Astrocyte (in vitro differentiated cells and primary cell): ENCODE data around the gene STIM1. TPM values are rescaled to one million over a fixed set of nuclear protein-coding genes. Genes with fewer than 3 reads are reported as not detected.

Experiments used
- DNase-seq: peaks from one replicate; pipeline ENCODE4 v3.0.0-alpha.2; 2010; ENCODE audit warnings: low read depth
- FAIRE-seq: peaks from 2 replicates; lab custom pipeline; 2011; peaks lifted over from hg19 to GRCh38; lab: Jason Lieb, UNC
- H2AFZ ChIP-seq: 2 replicates; pipeline ENCODE4 v1.6.0; 2012; ENCODE audit warnings: low read depth, low read length, inconsistent platforms
- H3K27ac ChIP-seq: 2 replicates; pipeline ENCODE4 v1.5.1; 2011; ENCODE audit warnings: low read depth, low read length, inconsistent platforms
- H3K27me3 ChIP-seq: 2 replicates; pipeline ENCODE4 v1.6.0; 2011; ENCODE audit warnings: low read length, inconsistent platforms; ENCODE audit not compliant: insufficient read depth
- H3K36me3 ChIP-seq: 2 replicates; pipeline ENCODE4 v1.5.1; 2011; ENCODE audit warnings: low read length, inconsistent platforms; ENCODE audit not compliant: insufficient read depth
- H3K4me1 ChIP-seq: 2 replicates; pipeline ENCODE4 v1.5.1; 2011; ENCODE audit warnings: low read length, inconsistent platforms; ENCODE audit not compliant: insufficient read depth
- H3K4me2 ChIP-seq: 2 replicates; pipeline ENCODE4 v1.6.0; 2012; ENCODE audit warnings: low read length, inconsistent platforms
- H3K4me3 ChIP-seq: 2 replicates; pipeline ENCODE4 v1.5.1; 2011; ENCODE audit warnings: low read depth, mild to moderate bottlenecking, low read length, inconsistent platforms; ENCODE audit not compliant: insufficient read depth
- H3K79me2 ChIP-seq: 2 replicates; pipeline ENCODE4 v1.6.0; 2012; ENCODE audit warnings: mild to moderate bottlenecking, low read length, inconsistent platforms; ENCODE audit not compliant: insufficient read depth
- H3K9ac ChIP-seq: 2 replicates; pipeline ENCODE4 v1.6.0; 2012; ENCODE audit warnings: mild to moderate bottlenecking, low read length, inconsistent platforms
- H3K9me3 ChIP-seq: 2 replicates; pipeline ENCODE4 v1.5.1; 2012; ENCODE audit warnings: low read depth, mild to moderate bottlenecking, low read length, inconsistent platforms; ENCODE audit not compliant: insufficient read depth
- H4K20me1 ChIP-seq: 2 replicates; pipeline ENCODE4 v1.6.0; 2012; ENCODE audit warnings: low read length, inconsistent platforms; ENCODE audit not compliant: insufficient read depth
- H3K27ac Mint-ChIP-seq: one replicate; pipeline ENCODE4 v1.8.0; 2021; ENCODE audit warnings: mild to moderate bottlenecking, mixed read lengths; ENCODE audit not compliant: unreplicated experiment
- H3K27me3 Mint-ChIP-seq: one replicate; pipeline ENCODE4 v1.8.0; 2021; ENCODE audit warnings: low read depth, mixed read lengths; ENCODE audit not compliant: unreplicated experiment
- H3K36me3 Mint-ChIP-seq: one replicate; pipeline ENCODE4 v1.8.0; 2021; ENCODE audit warnings: low read depth, mixed read lengths; ENCODE audit not compliant: unreplicated experiment
- H3K4me1 Mint-ChIP-seq: one replicate; pipeline ENCODE4 v1.8.0; 2021; ENCODE audit warnings: low read depth, mixed read lengths; ENCODE audit not compliant: unreplicated experiment
- H3K4me3 Mint-ChIP-seq: one replicate; pipeline ENCODE4 v1.8.0; 2021; ENCODE audit warnings: mild to moderate bottlenecking, moderate library complexity, mixed read lengths; ENCODE audit not compliant: unreplicated experiment
- H3K9me3 Mint-ChIP-seq: one replicate; pipeline ENCODE4 v1.8.0; 2021; ENCODE audit warnings: mild to moderate bottlenecking, mixed read lengths; ENCODE audit not compliant: unreplicated experiment
- EZH2 ChIP-seq: IDR thresholded peaks from 2 replicates; pipeline ENCODE4 v1.6.1; 2012; ENCODE audit warnings: mild to moderate bottlenecking, low read length, inconsistent platforms; ENCODE audit not compliant: insufficient read depth
- total RNA-seq: library from RNA; stranded (reverse); gene quantifications from 2 replicates; pipeline ENCODE4 v1.2.1, GENCODE V29; 2021
- TF ChIP-seq, protein P1 (sequence below): IDR thresholded peaks from 2 replicates; pipeline ENCODE4 v1.5.1; 2011; ENCODE audit warnings: low read depth, mild to moderate bottlenecking, inconsistent platforms, low read length, moderate library complexity; ENCODE audit not compliant: insufficient read depth

STIM1 gene
- total RNA-seq, 1 donor from 2014 or later, result 42.9 TPM

DNA sequence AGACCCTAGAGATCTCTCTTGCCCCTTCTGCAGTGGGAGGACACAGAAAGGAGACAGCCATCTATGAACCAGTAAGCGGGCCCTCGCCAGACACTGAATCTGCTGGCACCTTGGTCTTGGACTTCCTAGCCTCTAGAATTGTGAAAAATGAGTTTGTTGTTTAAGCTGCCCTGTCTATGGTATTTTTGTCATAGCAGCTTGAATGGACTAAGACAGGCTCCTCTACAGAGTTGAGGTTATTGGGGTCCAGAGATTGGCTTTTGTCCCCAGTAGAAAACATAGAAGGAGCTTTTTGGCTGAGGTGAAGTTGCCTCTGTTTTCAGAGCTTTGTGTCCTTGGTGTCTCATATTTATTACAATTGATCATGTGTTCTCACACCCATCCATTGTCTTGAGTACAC, 77.2 kb downstream of the STIM1 start:
- H3K4me1 Mint-ChIP-seq, result peaks cover 14% of the 10 kb centered on the region
- H2AFZ ChIP-seq, result no peak overlapping the region
- no peak overlapping the region for H3K4me3 Mint-ChIP-seq
- H3K27me3 ChIP-seq, result no peaks in the 10 kb centered on the region
- FAIRE-seq (no peak), DNase-seq (no peak)
- H3K27me3 Mint-ChIP-seq, result no peaks in the 10 kb centered on the region
- H3K4me1 ChIP-seq, result no peaks in the 10 kb centered on the region
- no peak overlapping the region for H3K9ac ChIP-seq
- H3K27ac ChIP-seq, result no peak overlapping the region
- no peak for TF ChIP-seq EZH2
- TF ChIP-seq, protein P1, sequence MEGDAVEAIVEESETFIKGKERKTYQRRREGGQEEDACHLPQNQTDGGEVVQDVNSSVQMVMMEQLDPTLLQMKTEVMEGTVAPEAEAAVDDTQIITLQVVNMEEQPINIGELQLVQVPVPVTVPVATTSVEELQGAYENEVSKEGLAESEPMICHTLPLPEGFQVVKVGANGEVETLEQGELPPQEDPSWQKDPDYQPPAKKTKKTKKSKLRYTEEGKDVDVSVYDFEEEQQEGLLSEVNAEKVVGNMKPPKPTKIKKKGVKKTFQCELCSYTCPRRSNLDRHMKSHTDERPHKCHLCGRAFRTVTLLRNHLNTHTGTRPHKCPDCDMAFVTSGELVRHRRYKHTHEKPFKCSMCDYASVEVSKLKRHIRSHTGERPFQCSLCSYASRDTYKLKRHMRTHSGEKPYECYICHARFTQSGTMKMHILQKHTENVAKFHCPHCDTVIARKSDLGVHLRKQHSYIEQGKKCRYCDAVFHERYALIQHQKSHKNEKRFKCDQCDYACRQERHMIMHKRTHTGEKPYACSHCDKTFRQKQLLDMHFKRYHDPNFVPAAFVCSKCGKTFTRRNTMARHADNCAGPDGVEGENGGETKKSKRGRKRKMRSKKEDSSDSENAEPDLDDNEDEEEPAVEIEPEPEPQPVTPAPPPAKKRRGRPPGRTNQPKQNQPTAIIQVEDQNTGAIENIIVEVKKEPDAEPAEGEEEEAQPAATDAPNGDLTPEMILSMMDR, result no peak
- H3K9me3 Mint-ChIP-seq, result no peaks in the 10 kb centered on the region
- no peaks in the 10 kb centered on the region for H4K20me1 ChIP-seq
- no peaks in the 10 kb centered on the region for H3K9me3 ChIP-seq
- H3K36me3 Mint-ChIP-seq, result peaks cover 7% of the 10 kb centered on the region
- no peak overlapping the region for H3K27ac Mint-ChIP-seq
- H3K4me3 ChIP-seq, result no peak overlapping the region
- H3K4me2 ChIP-seq, result no peak overlapping the region
- no peaks in the 10 kb centered on the region for H3K79me2 ChIP-seq
- H3K36me3 ChIP-seq, result no peaks in the 10 kb centered on the region

DNA sequence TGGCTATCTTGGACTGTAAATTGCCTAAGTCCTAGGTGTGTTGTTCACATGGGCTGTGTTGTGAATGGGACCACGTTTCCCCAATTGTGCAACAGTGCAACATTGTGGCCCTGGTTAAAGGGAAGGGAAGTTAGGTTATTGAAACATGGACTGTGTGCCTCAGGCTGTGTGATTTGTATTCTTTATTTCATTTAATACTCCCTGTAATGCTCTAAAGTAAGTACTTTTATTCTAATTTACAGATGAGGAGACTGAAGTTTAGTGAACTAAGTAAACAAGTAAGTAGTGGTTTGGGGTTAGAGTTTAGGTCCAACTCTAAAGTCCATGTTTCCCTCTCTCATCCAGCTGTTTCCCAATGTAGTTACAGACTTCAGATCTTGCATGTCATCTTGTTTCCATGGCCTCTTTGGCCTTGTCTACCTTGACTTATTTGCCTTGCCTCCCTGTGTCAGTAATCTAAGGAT, 77.7 kb downstream of the STIM1 start:
- no peak overlapping the region for H3K27ac Mint-ChIP-seq
- no peak for TF ChIP-seq EZH2
- TF ChIP-seq, protein P1, result no peak

DNA sequence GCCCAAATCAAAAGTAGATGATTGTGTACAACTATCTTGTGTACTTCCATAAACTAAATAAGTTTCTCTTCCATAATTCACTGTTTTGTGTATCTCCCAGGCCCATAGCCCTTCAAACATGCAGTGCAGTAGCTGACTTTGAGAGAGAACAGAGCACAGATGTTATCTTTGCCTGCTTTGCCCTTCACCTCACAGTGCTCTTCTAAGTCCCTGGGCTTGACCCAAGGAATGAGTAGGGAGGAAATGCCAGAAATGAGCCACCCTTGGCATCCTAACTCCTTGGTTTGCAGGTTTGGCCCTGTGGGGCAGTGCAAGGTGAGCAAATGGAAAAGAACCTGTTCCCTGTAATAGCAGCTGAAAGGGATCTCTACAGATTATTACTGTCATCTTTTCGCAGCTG, 79.2 kb downstream of the STIM1 start:
- H3K9me3 Mint-ChIP-seq, result no peaks in the 10 kb centered on the region
- peaks cover 20% of the 10 kb centered on the region for H3K4me1 Mint-ChIP-seq
- Histone ChIP-seq H3K4me1 (peaks cover 9% of the 10 kb centered on the region), H3K36me3 (no peaks in the 10 kb centered on the region), H3K9me3 (no peaks in the 10 kb centered on the region), H3K79me2 (no peaks in the 10 kb centered on the region), H3K4me2 (no peak overlapping the region), H3K9ac (no peak overlapping the region), H3K4me3 (no peak overlapping the region), H4K20me1 (no peaks in the 10 kb centered on the region), H3K27ac (no peak overlapping the region), H2AFZ (no peak overlapping the region), H3K27me3 (no peaks in the 10 kb centered on the region)
- no peaks in the 10 kb centered on the region for H3K27me3 Mint-ChIP-seq
- H3K27ac Mint-ChIP-seq, result no peak overlapping the region
- TF ChIP-seq EZH2, result no peak
- TF ChIP-seq, protein P1, result no peak
- peaks cover 7% of the 10 kb centered on the region for H3K36me3 Mint-ChIP-seq
- DNase-seq, result no peak
- FAIRE-seq, result no peak
- no peak overlapping the region for H3K4me3 Mint-ChIP-seq

More for the DNA sequence above, 77.7 kb downstream of the STIM1 start:
- Histone ChIP-seq H3K4me2 (no peak overlapping the region), H3K79me2 (no peaks in the 10 kb centered on the region), H3K36me3 (no peaks in the 10 kb centered on the region), H4K20me1 (no peaks in the 10 kb centered on the region), H3K9me3 (no peaks in the 10 kb centered on the region), H3K4me3 (no peak overlapping the region), H3K27ac (no peak overlapping the region), H3K9ac (no peak overlapping the region), H3K4me1 (no peaks in the 10 kb centered on the region), H3K27me3 (no peaks in the 10 kb centered on the region), H2AFZ (no peak overlapping the region)
- no peak overlapping the region for H3K4me3 Mint-ChIP-seq
- no peaks in the 10 kb centered on the region for H3K9me3 Mint-ChIP-seq
- H3K4me1 Mint-ChIP-seq, result peaks cover 14% of the 10 kb centered on the region
- no peak for DNase-seq
- no peak for FAIRE-seq
- no peaks in the 10 kb centered on the region for H3K27me3 Mint-ChIP-seq
- peaks cover 7% of the 10 kb centered on the region for H3K36me3 Mint-ChIP-seq
